GM19397 (cell line): ENCODE measurements around the gene BTG2.

Experiments used
- ATAC-seq: cut with Tn5 transposase; IDR thresholded peaks from one replicate; pipeline ENCODE4 v1.9.1; 2021; ENCODE audit warnings: mild to moderate bottlenecking, moderate library complexity; ENCODE audit not compliant: unreplicated experiment

The BTG2 gene

GRCh38 chr1:203275656-203276272, 29.6 kb upstream of the BTG2 start:
- no peak for ATAC-seq

- no peak for ATAC-seq
Measured at GRCh38 chr1:203276408-203276807, 28.9 kb upstream of the BTG2 start.

- ATAC-seq = no peak
Measured at GRCh38 chr1:203276916-203277545, 28.3 kb upstream of the BTG2 start.

- ATAC-seq = no peak
Measured at GRCh38 chr1:203278082-203278884, 27.0 kb upstream of the BTG2 start.

- ATAC-seq = no peak
Measured at GRCh38 chr1:203278885-203279406, 26.4 kb upstream of the BTG2 start.

GRCh38 chr1:203280061-203280460, 25.3 kb upstream of the BTG2 start:
- ATAC-seq = no peak

- no peak for ATAC-seq
Measured at GRCh38 chr1:203281033-203281432, 24.3 kb upstream of the BTG2 start.

GRCh38 chr1:203281851-203282661, 23.3 kb upstream of the BTG2 start:
- ATAC-seq = no peak

GRCh38 chr1:203282720-203283542, 22.4 kb upstream of the BTG2 start:
- no peak for ATAC-seq

GRCh38 chr1:203283597-203283996, 21.7 kb upstream of the BTG2 start:
- ATAC-seq = no peak

- no peak for ATAC-seq
Measured at GRCh38 chr1:203284411-203285123, 20.8 kb upstream of the BTG2 start.

GRCh38 chr1:203286161-203286984, 18.9 kb upstream of the BTG2 start:
- ATAC-seq = no peak

- peak; percentile 53 for ATAC-seq
Measured at GRCh38 chr1:203287109-203287893, 18.0 kb upstream of the BTG2 start.

GRCh38 chr1:203287898-203288297, 17.4 kb upstream of the BTG2 start:
- ATAC-seq = no peak

- no peak for ATAC-seq
Measured at GRCh38 chr1:203288400-203288799, 16.9 kb upstream of the BTG2 start.

- ATAC-seq = peak; percentile 47
Measured at GRCh38 chr1:203289281-203289981, 15.9 kb upstream of the BTG2 start.

- ATAC-seq = no peak
Measured at GRCh38 chr1:203289982-203290260, 15.4 kb upstream of the BTG2 start.
